Fibroblast of mammary gland (primary cell): ENCODE results near the gene MYO18B.

Experiments used
- DNase-seq: peaks from one replicate; pipeline ENCODE4 v3.0.0-alpha.2; 2010; ENCODE audit warnings: low read depth
- H3K4me3 ChIP-seq: 2 replicates; pipeline ENCODE4 v1.5.1; 2011; ENCODE audit warnings: low read depth, mild to moderate bottlenecking, low read length, moderate library complexity; ENCODE audit not compliant: control insufficient read depth
- CTCF ChIP-seq: conservative IDR thresholded peaks from 2 replicates; pipeline ENCODE4 v1.5.1; 2011; ENCODE audit warnings: low read depth, low read length, inconsistent platforms; ENCODE audit not compliant: control insufficient read depth, insufficient read depth

The MYO18B gene

GRCh38 chr22:25779890-25780289 is 37.9 kb downstream of the MYO18B start:
- no peak for DNase-seq
- TF ChIP-seq CTCF, result no peak
- no peak overlapping the region for H3K4me3 ChIP-seq

GRCh38 chr22:25780673-25781072 is 38.7 kb downstream of the MYO18B start:
- TF ChIP-seq CTCF, result no peak
- no peak for DNase-seq
- no peak overlapping the region for H3K4me3 ChIP-seq

- DNase-seq, result no peak
- H3K4me3 ChIP-seq, result no peak overlapping the region
- TF ChIP-seq CTCF, result no peak
These were observed 39.8 kb downstream of the MYO18B start for GRCh38 chr22:25781801-25782200.

GRCh38 chr22:25782831-25783230 is 40.8 kb downstream of the MYO18B start:
- H3K4me3 ChIP-seq, result no peak overlapping the region
- DNase-seq, result no peak
- no peak for TF ChIP-seq CTCF

GRCh38 chr22:25783856-25784255 is 41.9 kb downstream of the MYO18B start:
- H3K4me3 ChIP-seq, result no peak overlapping the region
- no peak for TF ChIP-seq CTCF
- DNase-seq, result no peak

GRCh38 chr22:25786165-25786564 is 44.2 kb downstream of the MYO18B start:
- no peak for DNase-seq
- no peak overlapping the region for H3K4me3 ChIP-seq
- TF ChIP-seq CTCF, result no peak

GRCh38 chr22:25791556-25791955 is 49.6 kb downstream of the MYO18B start:
- no peak overlapping the region for H3K4me3 ChIP-seq
- no peak for DNase-seq
- TF ChIP-seq CTCF, result no peak
